HCEC 1CT (cell line): Measurements from ENCODE around the gene LCP2.

Source experiments
- DNase-seq: peaks from one replicate; pipeline ENCODE4 v3.0.0-alpha.2; 2017

The LCP2 gene

GRCh38 chr5:170297589-170298462 lies at the start of gene LCP2:
TSS of gene LCP2 (minus strand) at chr5:170297777. CDS start at chr5:170297611, 166 bp downstream.
- no peak for DNase-seq

DNA sequence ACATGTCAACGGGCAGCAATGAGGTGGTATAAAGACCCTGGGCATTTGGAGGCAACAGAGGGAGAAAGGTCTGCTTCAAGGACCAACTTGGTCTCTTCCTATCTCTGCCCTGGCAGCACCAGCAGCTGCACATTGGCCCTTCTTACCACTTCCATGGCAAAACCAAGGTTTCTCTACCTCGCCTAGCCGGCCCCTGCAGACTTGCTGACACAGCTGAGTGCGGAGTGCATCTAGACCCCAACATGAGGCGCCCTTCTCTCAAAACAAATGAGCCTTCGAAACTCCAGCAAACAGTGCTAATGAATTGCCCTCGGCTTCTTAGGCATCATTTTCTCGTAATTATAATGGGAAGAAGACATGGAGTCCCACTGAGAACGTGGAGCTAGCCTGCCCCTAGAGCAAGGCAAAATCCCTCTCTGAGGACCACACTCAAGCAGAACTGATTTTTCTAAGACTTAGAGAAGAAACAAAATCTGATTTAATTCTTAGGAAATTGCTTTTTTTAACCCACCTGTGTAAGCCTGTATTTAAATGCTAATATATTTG lies 49.5 kb upstream of the LCP2 start:
- DNase-seq: no peak

DNA sequence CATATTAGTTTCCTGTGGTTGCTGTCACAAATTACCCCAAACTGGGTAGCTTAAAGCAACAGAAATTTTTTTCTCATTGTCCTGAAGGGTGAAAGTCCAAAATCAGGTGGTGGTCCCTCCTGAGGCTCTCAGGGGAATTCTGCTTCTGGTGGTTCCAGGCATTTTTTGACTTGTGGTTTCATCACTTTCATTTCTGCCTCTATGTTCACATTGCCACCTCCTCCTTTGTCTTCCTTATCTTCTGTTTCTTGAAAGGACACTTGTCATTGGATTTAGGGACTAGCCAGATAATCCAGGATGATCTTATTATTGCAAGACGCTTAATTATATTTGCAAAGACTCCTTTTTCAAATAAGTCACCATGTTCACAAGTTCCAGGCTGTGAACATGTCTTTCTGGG lies 48.4 kb upstream of the LCP2 start:
- DNase-seq: no peak

DNA sequence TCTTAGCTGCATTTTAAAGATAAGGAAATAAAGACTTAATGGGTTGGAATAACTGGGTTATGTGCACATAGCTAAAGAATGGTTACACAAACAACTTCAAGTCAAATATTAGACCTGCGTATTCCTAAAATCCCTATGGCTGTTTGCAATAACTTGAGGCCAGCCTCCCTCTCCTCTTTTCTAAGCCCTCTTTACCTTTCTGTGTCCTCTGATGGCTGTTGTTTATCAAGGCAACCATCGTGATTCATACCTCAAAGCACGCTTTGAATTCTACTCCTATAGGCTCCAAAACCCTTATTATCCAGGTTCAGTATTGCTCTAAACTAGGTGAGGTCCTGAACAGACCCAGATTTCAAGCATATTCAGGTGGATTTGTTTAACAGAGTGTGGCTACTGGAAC lies 45.6 kb upstream of the LCP2 start:
- no peak for DNase-seq

DNA sequence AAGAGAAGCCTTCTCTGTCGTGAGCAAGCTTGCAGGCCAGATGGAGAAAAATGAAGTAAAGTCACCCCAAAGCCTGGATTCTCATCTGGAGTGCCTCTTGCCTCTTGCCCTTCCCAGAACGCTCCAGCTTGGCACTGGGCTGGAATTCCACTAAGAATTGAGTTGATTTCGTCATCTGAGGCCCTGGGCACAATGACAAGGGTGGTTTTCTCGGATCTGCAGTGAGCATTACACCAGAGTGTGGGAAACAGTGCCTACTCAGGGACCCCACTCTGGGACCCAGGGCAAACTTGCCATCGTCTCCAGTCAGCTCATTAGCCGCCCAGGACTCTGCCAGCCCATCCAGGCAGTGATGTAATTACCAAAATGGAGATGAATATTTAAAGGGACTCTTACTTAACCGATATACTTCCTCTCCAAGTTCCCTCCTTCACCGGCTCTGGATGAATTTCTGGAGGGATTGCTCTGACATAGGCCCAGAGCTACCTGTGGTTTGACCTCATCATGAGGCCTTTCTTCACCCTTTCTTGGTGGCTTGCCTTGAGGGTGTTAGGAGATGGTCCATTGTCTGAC lies 44.7 kb upstream of the LCP2 start:
- DNase-seq: no peak

DNA sequence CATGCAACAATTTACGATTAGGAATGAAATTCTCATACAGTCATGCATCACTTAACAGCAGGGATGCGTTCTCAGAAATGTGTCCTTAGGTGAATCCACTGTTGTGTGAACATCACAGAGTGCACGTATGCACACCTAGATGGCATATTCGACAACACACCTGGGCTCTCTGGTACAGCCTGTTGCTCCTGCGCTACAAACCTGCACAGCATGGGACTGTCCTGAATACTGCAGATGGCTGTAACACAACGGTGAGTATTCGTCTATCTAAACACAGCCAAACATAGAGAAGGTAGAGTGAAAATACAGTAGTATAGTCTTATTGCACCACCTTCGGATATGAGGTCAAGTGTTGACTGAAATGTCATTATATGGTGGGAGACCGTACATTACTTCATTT lies 44.0 kb upstream of the LCP2 start:
- DNase-seq: no peak

- DNase-seq: no peak
Measured at GRCh38 chr5:170339780-170340167, 42.2 kb upstream of the LCP2 start.

DNA sequence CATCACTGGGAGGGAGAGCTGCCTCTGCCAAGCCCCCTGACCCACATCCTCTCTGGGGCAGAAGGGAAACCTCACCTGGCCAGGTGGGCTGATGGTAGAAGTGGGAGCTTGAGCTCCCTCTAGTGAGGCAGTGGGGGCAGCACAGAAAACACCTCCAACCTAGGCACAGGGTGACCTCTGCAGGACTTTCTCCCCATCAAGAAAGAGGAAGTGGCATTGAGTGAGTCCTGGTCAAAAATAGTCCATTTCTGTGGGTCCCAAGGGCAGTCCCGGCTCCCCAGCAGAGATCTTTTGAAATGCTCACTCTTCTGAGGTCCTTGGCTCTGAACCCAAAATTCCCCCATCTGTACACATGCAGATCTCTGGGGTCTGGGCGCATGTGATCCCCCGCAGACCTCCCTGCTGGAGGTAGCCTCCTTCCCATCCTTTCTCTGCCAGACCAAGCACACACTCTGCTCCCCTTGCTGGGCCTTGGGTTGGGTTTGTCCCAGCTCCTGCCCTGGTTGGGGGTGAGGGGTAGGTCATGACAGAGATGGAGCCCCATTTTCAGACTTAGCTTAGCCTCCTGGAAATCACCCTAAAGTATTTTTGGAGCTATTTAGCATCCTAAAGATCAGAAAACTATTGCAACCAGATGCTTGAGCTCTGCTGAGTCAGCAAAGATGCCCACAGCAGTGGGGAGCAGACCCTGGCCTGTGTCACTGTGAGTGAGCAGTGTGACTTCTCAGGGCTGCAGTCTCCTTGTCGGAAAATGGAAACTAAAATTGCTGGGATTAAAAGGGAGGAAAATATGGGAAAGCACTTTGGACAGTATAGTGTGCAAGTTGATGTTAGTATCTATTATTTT lies 41.6 kb upstream of the LCP2 start:
- no peak for DNase-seq

DNA sequence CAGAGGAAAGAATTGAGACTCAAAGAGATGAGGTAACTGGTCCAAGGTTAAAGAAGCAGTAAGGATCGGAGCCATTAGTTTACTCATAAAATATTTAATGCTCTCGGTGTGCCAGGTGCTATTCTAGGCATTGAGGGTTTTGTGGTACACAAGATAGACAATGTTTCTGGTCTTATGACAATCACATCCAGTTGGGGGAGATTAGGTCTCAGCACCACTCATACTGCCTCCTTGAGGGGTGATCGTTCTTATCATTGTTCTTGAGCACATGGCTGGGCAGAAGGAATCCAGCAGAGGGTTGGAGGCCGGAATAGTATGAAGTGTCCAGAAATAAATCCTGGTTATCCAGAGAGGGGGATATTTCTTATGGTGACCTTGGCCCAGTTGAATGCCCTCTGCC lies 40.7 kb upstream of the LCP2 start:
- DNase-seq: no peak

DNA sequence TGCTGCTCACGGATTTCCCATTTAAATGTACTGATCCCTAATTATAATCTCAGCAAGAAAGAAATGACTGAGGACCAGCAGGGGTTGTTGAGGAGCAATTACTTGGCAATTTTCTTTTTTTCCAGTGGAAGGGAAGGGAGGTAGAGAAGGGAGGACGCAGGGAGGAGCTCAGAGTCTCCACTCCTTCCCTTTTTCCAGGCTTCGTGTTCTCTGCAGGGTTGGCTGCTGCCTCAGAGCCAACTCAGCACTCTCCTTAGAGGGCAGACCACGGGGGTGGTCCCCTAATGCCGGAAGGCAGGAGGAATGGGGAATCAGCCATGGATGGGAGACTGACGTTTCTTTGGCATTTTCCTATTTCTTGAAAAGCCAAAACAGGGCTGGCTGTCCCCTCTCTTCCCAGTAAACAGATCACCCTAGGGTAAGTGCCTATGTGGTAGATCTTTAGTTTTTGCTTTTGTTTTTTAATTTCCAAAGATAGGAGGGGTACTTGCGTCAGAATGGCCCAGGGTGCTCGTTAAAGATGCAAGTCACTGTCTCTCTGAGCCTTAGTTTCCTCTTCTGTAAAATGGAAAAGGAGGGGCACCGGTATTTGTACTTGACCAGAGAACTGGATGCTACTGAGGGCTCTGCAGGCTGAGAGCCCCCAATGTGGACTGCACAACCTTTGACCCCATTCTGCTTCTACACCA lies 39.6 kb upstream of the LCP2 start:
- DNase-seq: no peak

GRCh38 chr5:170336065-170336464 lies 38.5 kb upstream of the LCP2 start:
- DNase-seq: no peak

DNA sequence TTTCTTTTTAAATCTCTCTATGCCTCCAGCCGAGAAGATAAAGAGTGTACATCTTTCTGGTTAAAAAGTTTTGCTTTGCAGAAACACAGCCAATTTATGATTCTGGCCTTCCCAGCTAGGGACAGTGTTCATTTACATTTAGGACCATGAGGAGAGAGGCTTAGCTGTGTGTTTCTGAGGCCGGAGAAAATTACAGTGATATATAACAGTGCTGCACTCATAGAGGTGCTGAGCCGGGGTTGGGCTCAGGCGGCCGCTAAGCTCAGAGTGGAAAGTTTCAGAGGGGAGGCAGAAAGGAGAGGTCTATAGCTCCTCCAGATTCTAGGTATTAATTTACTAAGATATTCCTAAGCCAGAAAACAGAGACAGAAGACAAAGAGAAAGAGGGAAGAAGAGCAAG lies 37.0 kb upstream of the LCP2 start:
- DNase-seq: no peak

GRCh38 chr5:170333161-170333910 lies 35.8 kb upstream of the LCP2 start:
- no peak for DNase-seq

DNA sequence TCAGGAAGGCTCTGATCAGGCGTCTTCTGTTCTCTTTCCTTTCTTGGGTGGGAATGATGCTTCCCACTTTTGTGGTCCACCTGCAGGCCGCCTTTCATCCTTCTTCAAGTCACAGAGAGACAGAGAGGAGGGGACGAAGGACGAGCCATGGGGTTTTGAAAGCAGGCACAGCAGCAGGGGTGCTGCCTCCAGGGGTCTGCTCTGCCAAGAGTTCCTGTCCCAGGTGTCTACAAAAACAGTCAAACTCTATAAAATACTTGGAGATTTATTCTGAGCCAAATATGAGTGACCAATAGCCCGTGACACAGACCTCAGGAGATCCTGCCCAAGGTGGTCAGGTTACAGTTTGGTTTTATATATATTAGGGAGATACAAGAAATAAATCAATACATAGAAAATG lies 34.5 kb upstream of the LCP2 start:
- DNase-seq: no peak

- no peak for DNase-seq
Measured at GRCh38 chr5:170330568-170331054, 33.0 kb upstream of the LCP2 start.

DNA sequence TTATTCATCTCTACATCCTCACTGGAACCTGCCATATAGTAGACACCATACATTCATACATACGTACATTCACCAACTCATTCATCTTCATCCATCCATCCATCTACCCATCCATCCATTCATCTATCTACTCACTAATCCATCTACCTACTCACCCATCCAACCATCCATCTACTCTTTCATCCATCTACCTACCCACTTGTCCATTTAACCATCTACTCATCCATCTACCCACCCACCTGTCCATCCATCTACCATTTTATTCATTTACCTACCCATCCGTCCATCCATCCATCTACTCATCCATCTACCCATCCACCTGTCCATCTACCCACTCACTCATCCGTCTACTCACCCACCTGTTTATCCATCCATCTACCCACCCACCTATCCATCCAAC lies 31.9 kb upstream of the LCP2 start:
- no peak for DNase-seq

DNA sequence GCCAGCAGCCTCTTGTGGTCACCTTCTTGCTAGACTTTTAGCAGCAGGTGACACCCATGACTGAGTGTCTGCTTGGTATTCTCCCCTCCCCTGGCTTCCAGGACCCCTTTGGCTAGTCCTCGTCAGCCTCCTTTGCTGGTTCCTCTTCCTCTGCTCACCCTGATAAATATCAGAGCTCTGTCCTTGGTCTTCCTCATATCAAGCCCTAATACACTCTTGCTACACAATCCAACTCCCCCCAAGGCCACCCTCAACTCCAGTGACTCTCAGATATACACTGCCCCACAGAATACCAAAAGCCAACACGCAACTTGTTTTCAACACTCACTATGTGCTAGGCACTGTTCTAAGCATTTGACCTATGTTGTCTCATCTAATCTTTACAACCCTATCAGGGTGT lies 30.3 kb upstream of the LCP2 start:
- DNase-seq: no peak

DNA sequence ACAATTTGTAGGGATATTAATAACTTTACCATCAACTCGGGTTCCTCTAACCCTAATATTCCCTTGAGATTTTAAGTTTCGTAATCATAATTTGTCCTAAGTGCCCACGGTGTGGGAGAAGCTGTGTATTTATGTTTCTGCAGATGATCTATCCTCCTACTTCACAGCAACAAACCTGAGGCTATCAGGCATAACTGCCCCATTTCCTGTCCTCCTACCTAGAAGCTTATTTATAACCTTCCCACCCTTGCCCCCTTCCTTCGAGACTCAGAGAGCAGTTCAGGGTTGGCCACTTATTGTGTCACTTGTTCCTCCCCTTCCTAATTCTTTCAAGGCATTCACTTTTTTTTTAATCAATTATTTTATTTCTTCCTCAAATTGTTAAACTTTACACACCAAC lies 29.6 kb upstream of the LCP2 start:
- DNase-seq: no peak

DNA sequence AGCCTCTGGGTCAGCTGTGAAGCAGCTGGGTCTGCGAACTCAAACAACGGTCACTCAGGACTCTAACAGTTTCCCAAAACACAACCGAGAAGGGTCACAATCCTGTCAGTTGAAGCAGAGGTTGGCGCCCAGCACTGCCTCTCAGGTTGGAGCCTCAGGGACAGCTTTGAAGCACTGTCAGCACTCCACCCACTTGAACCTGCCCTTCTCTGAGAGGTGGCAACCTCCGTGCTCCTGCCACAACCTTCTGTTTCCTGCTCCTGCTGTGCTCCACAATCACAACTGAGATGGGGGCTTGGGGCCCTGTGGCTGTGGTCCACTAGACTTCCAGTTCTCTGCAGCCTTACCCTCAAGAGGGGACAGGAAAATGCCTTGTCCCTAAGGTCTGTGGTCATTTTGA lies 21.7 kb upstream of the LCP2 start:
- DNase-seq: no peak

DNA sequence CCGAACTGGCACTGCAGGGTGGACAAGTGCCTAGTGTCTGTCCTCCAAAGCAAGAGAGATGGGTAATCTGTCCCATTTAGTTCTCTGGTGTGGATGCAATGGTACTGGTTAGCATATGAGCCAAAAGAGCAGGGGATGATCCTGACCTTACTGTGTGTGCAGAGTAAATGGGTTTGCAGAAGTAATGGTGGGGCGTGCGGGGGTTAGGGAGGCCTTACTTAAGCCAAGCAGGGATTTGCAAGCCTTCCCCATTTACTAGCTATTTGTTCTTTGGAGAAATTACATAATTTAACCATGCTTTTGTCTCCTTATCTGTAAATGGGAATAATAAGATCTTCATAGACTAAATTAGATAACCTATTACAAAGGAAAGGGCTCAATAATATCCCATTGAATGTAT lies 19.9 kb upstream of the LCP2 start:
- no peak for DNase-seq

DNA sequence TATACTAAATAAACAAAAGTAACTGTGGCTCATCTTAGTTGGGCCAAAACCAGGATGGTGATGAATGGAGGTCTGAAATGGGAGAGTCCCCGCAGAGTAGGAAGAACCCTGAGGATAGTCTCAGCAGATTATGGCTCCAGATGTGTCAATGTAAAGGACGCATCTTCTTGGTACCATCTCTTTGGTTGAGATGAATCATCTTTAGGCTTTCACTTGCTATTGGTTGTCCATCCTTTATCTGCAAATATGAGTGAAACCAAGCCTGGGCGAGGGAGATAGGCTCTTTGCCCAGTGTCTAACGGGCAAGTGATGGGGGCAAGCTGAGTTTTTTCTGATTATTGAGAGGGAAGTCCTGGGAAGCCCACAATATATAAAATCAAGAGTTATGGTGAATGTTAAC lies 19.4 kb upstream of the LCP2 start:
- no peak for DNase-seq

DNA sequence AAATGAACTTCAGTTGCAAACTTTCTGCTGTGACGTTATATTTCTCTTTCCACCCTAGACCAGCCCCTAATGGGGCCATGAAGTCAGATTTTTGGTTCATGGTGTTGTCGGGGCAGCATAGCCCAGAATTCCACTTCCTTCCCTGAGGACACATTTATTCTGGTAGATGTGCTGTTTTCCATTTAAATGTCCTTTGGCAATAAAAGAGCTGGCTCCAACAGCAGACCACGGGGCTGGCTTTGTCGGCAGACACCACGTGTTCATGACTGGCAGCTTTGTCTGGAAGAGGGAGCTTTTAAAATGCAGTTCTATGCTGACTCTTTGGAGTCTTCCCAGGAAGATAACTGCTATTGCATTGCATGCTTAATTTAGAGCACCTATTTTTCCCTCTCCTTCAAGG lies 17.6 kb upstream of the LCP2 start:
- DNase-seq: no peak
